Raji (cell line): ENCODE data around the gene ZIC1.

Experiments used
- POLR2A ChIP-seq: IDR thresholded peaks from 2 replicates; pipeline ENCODE4 v1.6.1; 2011; ENCODE audit warnings: low read depth, low read length, control low read depth; ENCODE audit not compliant: insufficient read depth

The ZIC1 gene

DNA sequence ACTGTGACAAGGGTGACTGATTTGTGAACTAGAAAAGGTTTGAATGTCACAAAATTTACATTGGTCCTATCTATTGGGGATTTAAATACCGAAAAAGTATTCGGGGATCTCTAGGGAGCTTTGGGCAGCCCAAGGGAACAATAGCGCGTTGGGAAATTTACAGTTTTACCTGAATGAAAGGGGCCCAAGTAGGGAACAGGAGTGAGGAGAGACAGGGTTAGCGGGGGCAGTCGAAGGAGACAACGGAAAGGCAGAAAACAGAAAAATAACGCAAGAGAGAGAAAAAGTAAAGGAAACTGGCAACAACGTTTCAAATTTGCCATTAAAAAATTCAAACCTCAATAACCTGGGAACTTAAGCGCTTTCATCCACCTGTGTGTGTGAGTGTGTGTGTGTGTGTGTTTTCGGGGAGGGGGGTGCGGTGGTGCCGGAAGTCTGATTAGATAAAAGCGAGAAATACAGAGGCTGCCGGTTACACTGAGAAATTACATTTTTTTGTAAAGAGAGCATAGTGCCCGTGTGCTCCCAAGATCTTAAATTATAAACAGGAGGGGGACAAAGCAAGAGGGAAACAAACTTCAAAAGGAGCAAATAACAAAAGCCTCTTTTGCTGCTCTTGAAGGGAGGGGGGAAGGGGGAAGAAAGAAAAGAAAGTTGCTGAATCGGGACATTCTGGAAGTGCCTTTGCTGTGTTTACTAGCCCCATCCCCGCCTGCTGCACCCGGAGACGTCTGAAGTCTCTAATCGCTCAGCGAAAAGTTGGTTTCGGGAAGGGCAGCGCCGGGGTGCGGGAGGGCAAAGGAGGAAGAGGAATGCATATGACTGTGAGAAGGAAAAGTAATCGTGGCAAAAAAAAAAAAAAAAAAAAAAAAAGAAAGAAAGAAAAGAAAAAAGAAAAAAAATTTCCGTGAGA lies 721 bp upstream of the ZIC1 start:
- TF ChIP-seq POLR2A, result no peak

DNA sequence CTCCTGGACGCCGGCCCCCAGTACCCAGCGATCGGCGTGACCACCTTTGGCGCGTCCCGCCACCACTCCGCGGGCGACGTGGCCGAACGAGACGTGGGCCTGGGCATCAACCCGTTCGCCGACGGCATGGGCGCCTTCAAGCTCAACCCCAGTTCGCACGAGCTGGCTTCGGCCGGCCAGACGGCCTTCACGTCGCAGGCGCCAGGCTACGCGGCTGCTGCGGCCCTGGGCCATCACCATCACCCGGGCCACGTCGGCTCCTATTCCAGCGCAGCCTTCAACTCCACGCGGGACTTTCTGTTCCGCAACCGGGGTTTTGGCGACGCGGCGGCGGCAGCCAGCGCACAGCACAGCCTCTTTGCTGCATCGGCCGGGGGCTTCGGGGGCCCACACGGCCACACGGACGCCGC lies 956 bp downstream of the ZIC1 start:
- no peak for TF ChIP-seq POLR2A

DNA sequence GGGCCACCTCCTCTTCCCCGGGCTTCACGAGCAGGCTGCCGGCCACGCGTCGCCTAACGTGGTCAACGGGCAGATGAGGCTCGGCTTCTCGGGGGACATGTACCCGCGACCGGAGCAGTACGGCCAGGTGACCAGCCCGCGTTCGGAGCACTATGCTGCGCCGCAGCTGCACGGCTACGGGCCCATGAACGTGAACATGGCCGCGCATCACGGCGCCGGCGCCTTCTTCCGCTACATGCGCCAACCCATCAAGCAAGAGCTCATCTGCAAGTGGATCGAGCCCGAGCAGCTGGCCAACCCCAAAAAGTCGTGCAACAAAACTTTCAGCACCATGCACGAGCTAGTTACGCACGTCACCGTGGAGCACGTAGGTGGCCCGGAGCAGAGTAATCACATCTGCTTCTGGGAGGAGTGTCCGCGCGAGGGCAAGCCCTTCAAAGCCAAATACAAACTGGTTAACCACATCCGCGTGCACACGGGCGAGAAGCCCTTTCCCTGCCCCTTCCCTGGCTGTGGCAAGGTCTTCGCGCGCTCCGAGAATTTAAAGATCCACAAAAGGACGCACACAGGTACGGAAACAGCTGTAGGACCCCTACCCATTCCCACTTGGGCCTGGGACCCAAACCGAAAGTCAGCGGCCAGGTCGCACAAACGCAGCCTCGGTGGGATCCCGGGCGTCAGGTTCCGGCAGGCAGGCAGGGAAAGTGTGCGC lies 1.5 kb downstream of the ZIC1 start:
- no peak for TF ChIP-seq POLR2A

DNA sequence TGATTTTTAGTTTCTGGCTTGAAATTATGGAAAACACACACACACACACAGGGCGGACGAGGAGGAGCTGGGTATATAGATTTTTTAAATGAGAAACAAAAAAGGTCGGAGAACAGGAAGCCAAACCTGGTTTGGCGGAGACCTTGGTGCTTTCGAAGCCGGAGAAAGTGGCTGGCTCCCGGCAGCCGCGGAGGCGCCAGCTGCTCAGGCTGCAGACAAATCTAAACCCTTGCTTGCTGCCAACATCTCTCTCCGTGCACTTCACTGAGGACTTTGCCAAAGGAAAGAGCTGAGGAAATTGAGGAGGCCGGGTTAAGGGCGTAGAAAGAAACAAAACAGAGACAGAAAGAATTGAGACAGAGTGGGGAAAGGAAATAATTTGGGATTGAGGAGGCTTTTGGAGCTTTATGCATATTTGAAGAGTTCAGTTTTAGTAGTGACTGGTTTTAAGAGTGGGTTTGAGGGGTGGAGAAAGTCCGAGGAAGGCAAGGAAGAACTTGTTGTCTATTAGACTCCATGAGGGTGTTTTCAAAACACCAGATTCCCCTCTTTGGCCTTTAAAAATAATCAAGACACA lies 2.2 kb downstream of the ZIC1 start:
- no peak for TF ChIP-seq POLR2A

DNA sequence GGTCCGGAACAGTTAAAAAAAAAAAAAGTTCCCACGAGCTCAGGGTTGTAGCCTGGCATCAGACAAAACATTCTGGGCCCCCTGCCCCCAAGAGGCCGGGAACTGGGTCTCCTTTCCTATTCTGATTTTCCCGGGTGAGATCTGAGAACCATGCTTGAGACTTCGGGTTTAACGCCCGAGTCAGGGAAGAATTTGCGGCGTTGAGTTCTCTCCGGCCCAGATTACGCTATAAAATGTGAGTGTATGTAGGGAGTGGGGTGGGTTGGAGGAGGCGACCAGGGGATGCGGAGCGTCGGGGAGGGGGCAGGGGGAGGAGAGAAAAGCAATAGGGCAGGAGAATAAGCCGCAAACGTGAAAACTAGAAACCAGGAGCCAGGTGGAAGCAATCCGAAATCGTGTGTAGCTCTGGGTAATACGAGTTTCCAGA lies 2.7 kb downstream of the ZIC1 start:
- TF ChIP-seq POLR2A, result no peak

DNA sequence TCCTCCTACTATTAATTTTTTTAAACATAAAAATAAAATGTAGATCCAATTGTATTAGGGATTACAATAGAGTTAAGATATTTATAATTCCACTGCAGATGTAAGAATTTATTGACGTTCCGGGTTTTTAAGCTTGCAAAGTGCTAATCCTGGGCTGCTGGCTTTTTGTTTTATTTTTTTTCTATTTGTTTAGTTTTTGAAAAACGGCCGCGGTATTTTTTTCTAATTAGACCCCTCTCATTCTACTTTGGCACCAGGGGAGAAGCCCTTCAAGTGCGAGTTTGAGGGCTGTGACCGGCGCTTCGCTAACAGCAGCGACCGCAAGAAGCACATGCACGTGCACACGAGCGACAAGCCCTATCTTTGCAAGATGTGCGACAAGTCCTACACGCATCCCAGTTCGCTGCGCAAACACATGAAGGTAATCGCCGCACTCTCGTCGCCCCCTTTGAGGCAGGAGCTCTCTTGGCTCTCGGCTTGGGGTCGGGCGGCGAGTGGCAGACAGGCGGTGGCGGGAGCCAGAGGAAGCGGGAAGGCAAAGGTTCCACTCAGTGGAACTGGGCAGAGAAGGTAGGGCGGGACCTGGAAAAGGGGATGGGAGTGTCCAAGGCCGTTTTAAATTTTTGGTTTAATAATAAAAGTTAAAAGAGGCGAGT lies 3.2 kb downstream of the ZIC1 start:
- no peak for TF ChIP-seq POLR2A

DNA sequence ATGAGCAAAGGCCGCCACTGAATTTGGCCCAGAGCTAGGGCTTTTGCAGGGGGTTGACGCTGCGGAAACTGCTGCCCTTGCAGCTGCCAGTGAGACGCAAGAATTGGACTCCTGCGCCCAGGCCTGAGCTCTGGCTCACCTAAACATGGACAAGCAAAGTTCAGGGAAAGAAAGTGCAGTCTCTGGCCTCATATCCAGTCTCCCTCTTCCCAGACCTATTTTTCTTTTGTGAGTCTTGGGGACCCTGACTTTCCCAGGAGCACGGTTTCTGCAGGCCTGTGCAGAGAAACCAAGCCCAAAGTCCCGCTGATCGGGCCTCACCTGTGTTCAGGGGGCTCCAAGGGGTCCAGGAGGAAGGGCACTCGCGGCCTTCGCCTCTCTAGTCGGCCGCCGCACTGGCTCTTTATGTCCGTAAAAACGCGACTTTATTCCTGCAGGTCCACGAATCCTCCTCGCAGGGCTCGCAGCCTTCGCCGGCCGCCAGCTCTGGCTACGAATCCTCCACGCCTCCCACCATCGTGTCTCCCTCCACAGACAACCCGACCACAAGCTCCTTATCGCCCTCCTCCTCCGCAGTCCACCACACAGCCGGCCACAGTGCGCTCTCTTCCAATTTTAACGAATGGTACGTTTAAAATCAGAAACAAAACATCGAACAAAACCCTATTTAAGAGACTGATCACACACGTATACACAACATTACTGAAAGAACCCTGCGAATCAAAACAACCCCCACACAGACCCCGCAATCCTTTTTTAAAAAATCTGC lies 3.9 kb downstream of the ZIC1 start:
- no peak for TF ChIP-seq POLR2A

DNA sequence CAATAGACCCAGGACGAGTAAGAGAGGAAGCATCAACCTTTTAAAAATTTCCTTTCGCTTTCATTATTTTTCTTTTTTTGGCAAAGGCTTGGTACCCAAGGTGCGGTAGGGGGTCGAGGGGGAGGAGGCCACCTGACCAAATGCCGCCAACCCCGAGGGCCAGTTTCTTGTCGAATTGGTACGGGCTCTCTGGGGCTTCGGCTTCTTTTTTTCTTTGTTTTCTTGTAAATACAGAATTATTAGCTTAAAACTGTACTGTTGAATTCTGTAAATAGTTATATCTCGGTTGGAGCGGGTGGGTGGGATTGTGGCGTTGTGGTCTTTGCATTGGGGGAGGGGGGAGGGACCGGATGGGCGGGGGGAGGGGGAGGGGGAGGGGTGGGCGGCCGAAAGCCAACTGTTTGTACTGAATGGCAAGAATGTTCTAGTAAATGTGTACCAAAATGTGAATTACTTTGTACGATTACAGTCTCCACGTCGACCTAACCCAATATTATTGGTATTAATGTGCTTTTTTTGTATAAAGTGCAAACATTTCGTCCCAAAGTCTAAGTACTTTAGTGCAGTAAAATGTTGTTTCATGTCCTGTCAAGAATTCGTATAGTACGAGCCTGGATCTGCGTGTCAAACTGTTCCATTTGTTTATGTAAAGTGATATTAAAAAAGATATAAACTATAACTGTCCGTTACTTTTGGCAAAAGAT lies 4.7 kb downstream of the ZIC1 start:
- TF ChIP-seq POLR2A, result no peak

DNA sequence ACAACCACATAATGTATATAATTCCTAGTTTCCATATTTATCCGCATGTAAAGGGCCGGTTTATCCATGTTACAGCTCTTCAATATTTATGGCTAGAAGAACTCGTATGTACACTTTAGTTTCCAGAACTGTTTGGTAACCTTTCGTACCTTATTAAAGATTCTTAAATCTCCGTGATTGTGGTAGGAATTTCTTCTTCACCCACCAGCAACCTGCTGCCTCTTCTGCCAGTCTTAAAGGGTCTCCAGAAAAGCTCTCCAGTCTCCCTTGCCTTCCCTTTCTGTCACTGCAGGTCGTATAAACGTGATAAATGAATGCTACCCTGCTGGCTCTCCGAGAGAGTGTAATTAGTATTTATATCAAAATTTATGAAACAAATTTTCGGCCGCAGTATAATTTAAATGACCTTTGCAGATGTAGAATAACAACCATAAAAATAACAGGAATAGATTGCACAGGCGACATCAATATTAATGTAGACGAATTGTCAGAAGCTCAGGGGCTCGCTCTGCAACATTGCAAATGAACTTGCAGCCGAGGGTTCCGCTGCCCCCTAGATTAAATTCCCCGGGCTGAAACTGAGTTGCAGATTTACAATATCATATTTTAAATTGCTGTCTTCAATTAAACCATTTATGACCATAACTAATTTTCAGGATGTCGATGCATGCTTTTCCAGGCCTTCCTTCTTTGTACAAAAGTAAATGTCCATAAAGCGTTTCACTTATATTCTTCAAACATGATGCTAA lies 5.4 kb downstream of the ZIC1 start:
- no peak for TF ChIP-seq POLR2A

DNA sequence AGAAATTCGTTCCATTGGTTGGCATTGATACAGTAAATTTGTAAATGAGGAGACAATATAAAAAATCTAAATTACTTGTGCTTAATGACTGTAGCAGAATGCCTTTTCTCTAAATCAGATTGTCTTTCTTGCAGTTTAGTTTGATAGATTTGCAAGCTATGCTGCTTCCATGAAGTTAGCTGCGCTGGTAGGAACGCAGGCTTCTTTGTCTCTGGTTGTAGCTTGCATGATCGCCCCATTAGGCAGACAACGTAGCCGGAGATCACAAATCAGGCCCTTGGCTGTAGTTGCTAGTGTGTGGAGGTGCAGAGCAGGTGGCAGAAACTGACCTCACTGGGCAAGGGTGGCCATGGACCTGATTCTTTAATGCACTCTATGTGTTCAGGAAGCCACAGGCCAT lies 6.1 kb downstream of the ZIC1 start:
- no peak for TF ChIP-seq POLR2A

DNA sequence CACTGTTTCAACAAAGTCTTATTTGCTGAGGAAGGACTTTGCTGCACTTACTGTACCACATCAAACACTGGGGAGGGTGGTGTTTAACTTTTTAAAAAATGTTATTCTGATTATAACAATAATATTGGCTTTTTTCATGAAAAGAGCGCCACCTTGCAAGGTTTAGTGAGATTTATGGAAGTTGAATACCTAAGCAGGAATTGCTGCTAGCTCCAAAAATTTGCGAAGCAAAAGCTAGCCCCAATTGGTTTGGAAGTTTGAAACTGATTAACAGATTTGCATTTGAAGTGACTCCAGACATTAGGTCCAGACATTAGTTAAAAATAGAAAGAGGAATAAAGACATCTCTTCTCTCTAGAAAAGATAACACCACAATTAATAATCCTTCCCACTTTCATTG lies 6.7 kb downstream of the ZIC1 start:
- no peak for TF ChIP-seq POLR2A

DNA sequence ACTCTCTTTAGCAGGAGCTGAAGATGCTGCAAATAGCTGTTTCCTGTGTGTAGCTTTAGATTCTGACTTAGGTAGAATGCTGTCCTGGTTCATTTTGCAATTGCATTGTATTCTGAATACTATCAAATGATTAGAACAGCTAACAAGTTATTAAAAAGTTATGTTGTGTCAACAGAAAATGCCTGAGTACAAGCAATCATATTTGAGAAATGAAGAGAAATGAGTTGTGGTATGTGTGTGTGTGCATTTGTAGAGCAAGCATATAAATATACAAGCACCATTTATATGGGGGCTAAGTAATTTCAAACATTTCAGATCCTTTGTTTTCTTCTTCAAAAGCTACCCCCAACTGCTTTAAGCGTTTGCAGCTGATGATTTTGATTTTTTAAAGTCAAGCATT lies 7.8 kb downstream of the ZIC1 start:
- TF ChIP-seq POLR2A, result no peak

DNA sequence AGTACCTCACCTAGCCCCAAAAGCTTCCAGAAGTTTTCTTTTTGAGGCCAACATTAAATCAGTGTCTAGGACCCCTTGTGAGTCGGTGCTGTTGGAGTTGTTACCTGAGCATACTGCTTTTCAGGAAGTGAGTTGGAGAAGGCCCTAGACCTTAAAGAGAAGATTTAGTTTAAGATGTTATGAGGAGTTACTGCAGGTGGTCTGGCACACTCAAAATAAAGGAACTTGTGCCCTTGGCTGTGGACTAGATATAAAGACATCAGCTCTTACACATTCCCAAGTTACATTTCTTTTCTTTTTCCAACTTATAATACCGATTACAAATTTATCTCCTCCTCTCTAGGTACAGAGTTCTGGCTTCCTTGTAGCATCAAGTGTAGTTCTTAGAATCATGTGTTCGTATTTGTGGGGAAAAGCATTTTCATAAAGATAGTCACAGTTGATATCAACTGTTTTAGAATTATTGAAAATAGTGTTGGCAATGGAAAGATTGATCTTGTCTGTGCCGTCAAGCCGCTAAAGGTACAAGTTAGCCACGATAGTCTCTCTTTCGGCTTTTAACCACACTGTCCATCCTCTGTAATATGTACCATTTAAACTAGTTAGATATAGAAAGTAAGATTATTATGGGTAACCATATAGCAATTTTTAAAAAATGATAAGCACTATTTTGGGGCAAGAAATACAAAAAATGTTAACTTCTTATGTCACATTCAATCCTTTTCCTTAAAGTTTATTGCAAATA lies 8.6 kb downstream of the ZIC1 start:
- no peak for TF ChIP-seq POLR2A

DNA sequence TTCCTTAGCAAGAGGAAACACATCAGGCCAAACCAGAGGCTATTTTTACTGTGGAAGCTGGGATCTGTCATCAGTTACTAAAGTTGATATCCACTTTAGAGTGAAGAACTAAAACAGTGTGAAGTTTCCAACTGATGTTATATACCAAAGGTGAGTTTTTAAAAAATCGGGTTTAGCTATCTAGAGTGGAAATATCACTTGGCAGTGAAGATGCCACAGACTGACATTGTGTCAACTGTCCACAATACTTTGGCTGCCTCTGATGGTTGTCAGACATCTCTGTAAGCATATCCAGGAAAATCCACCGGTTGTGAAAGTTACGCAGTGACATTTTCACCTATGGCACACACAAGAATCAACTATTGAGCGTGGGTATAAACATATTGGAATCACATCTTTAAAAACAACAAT lies 9.2 kb downstream of the ZIC1 start:
- no peak for TF ChIP-seq POLR2A
